ENCODE results near the gene DGKD.

DGKD gene

GRCh38 chr2:233336541-233336940 lies 17.8 kb upstream of the DGKD start:
- no peak for DNase-seq (ENCODE audit: low spot score)

- no peak for DNase-seq (ENCODE audit: low spot score)
These were observed 16.2 kb upstream of the DGKD start for GRCh38 chr2:233338046-233338445.

GRCh38 chr2:233338812-233339368 lies 15.4 kb upstream of the DGKD start:
- no peak for DNase-seq (ENCODE audit: low spot score)

- DNase-seq (ENCODE audit: low spot score), result no peak
These were observed 14.9 kb upstream of the DGKD start for GRCh38 chr2:233339427-233339826.

- no peak for DNase-seq (ENCODE audit: low spot score)
These were observed 13.0 kb upstream of the DGKD start for GRCh38 chr2:233341296-233341695.

GRCh38 chr2:233342301-233342700 lies 12.0 kb upstream of the DGKD start:
- no peak for DNase-seq (ENCODE audit: low spot score)

- no peak for DNase-seq (ENCODE audit: low spot score)
These were observed 11.1 kb upstream of the DGKD start for GRCh38 chr2:233343171-233343705.

GRCh38 chr2:233346376-233346775 lies 7.9 kb upstream of the DGKD start:
- no peak for DNase-seq (ENCODE audit: low spot score)

GRCh38 chr2:233346930-233347329 lies 7.4 kb upstream of the DGKD start:
- DNase-seq (ENCODE audit: low spot score), result no peak

- no peak for DNase-seq (ENCODE audit: low spot score)
These were observed 5.0 kb upstream of the DGKD start for GRCh38 chr2:233349005-233349998.

GRCh38 chr2:233350708-233351107 lies 3.6 kb upstream of the DGKD start:
- DNase-seq (ENCODE audit: low spot score), result no peak

GRCh38 chr2:233351423-233351822 lies 2.9 kb upstream of the DGKD start:
- DNase-seq (ENCODE audit: low spot score), result no peak

GRCh38 chr2:233352141-233352842 lies 2.0 kb upstream of the DGKD start:
- DNase-seq (ENCODE audit: low spot score), result no peak

GRCh38 chr2:233353101-233353768 lies 1.1 kb upstream of the DGKD start:
- DNase-seq (ENCODE audit: low spot score), result no peak

- DNase-seq (ENCODE audit: low spot score), result no peak
These were observed 218 bp downstream of the DGKD start for GRCh38 chr2:233354500-233354924.

- no peak for DNase-seq (ENCODE audit: low spot score)
These were observed 779 bp downstream of the DGKD start for GRCh38 chr2:233354971-233355574.

GRCh38 chr2:233355916-233356315 lies 1.6 kb downstream of the DGKD start:
- DNase-seq (ENCODE audit: low spot score), result no peak

- no peak for DNase-seq (ENCODE audit: low spot score)
These were observed 2.4 kb downstream of the DGKD start for GRCh38 chr2:233356546-233357308.

GRCh38 chr2:233358335-233358734 lies 4.0 kb downstream of the DGKD start:
- no peak for DNase-seq (ENCODE audit: low spot score)

- no peak for DNase-seq (ENCODE audit: low spot score)
These were observed 4.7 kb downstream of the DGKD start for GRCh38 chr2:233358947-233359346.

GRCh38 chr2:233359823-233360222 lies 5.5 kb downstream of the DGKD start:
- DNase-seq (ENCODE audit: low spot score), result no peak

Measured in ecto neural progenitor cell (in vitro differentiated cells).